Measurements from ENCODE around the gene RAB3GAP1. TPM values are rescaled to one million over a fixed set of nuclear protein-coding genes. Genes with fewer than 3 reads are reported as not detected.

Gene RAB3GAP1
- total RNA-seq, 1 donor from 2014 or later, result 26.6 TPM

DNA sequence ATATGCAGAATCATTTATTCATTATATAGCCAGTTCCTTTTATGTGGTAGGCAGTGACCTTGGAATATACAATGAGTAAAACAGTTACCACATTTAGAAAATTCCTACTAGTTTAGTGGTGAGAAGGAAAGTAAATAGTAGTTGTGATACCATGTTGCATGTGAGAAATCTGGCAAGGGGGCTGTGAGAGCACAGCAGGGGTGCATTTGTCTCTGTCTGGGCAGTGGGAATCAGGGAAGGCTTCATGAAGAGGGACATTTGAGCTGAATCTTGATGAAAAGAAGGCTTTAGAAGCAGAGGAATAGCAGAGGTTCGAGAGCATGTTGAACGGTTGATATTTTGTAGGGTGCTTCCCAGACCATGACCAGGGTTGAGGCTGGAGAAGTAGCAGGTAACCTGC, 78.7 kb downstream of the RAB3GAP1 start:
- intact Hi-C loops (cut with micrococcal nuclease), result no loop called here
- H3K4me1 Mint-ChIP-seq (ENCODE audit: low read depth), result peaks cover 6% of the 10 kb centered on the region

DNA sequence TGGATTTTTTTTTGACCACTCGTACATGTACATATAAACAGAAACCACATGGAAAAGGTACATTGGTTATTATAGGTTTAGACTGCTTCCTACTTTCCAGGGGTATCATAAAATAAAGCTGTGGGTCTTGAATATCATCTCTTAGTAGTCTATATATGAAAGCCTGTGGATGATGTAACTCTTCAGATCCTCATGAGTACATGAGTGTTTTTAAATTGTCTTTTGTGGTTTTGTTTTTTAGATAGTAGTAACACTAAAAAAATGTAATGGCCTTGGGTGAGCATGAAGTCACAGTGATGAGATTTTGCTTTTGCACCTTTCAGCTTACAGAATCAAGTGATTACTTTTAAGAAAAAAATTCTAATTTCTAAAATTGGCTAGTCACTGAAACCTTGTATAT, 80.2 kb downstream of the RAB3GAP1 start:
- H3K27ac Mint-ChIP-seq, result no peak overlapping the region
- intact Hi-C loops (cut with micrococcal nuclease), result no loop called here
- H3K36me3 Mint-ChIP-seq (ENCODE audit: low read depth), result peaks cover 71% of the 10 kb centered on the region
- H3K4me1 Mint-ChIP-seq (ENCODE audit: low read depth), result peaks cover 6% of the 10 kb centered on the region
- no peak overlapping the region for H3K4me3 Mint-ChIP-seq (ENCODE audit: low read depth)
- no peak for DNase-seq (ENCODE audit: low spot score)
- H3K9me3 Mint-ChIP-seq, result no peaks in the 10 kb centered on the region
- H3K27me3 Mint-ChIP-seq (ENCODE audit: low read depth), result no peaks in the 10 kb centered on the region

More for the DNA sequence above, 78.7 kb downstream of the RAB3GAP1 start:
- Mint-ChIP-seq H3K27ac (no peak overlapping the region), H3K4me3 (ENCODE audit: low read depth) (no peak overlapping the region), H3K27me3 (ENCODE audit: low read depth) (no peaks in the 10 kb centered on the region), H3K9me3 (no peaks in the 10 kb centered on the region), H3K36me3 (ENCODE audit: low read depth) (peaks cover 63% of the 10 kb centered on the region)
- DNase-seq (ENCODE audit: low spot score), result no peak

DNA sequence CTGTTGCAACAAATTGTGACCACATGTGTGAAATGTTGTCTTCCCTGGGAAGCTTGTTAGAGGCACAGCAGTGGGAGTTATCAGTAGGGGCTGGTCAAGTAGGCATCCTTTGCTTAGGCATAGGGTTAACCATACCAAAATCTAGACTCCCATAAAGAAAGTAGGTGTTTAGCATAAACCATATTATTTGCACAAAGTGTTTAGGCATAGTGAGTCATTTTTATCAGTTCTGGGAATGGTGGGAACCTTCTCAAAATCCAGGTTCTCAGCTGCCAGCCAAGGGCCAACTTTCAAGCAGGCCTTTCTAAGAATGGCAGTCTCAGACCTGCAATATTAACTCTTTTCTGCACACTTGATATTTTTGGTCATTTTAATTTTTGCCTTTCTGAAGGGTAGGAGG, 88.5 kb downstream of the RAB3GAP1 start:
- Mint-ChIP-seq H3K27ac (no peak overlapping the region), H3K36me3 (ENCODE audit: low read depth) (peaks cover 82% of the 10 kb centered on the region)
- intact Hi-C loops (cut with micrococcal nuclease), result no loop called here

DNA sequence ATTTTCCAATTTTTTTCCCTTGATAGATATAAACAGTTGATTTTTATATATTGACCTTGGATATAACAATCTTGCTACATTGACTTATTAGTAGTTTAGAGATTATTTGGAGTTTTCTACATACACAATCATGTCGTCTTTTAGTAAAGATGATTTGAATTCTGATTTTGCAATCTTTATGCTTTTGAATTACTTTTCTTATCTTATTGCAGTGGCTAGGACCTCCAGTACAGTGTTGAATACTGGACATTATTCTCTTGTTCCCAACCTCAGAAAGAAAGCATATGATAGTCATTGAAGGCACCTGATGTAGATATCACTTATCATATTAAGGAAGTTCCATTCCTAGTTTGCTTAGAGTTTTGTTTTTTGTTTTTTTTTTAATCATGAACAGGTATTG, 90.2 kb downstream of the RAB3GAP1 start:
- H3K36me3 Mint-ChIP-seq (ENCODE audit: low read depth), result peaks cover 68% of the 10 kb centered on the region
- no peaks in the 10 kb centered on the region for H3K27me3 Mint-ChIP-seq (ENCODE audit: low read depth)
- H3K27ac Mint-ChIP-seq, result no peak overlapping the region
- DNase-seq (ENCODE audit: low spot score), result no peak
- H3K9me3 Mint-ChIP-seq, result peaks cover 32% of the 10 kb centered on the region
- intact Hi-C loops (cut with micrococcal nuclease), result no loop called here
- H3K4me3 Mint-ChIP-seq (ENCODE audit: low read depth), result no peak overlapping the region
- no peaks in the 10 kb centered on the region for H3K4me1 Mint-ChIP-seq (ENCODE audit: low read depth)

More for the DNA sequence above, 88.5 kb downstream of the RAB3GAP1 start:
- H3K27me3 Mint-ChIP-seq (ENCODE audit: low read depth), result no peaks in the 10 kb centered on the region
- DNase-seq (ENCODE audit: low spot score), result no peak
- H3K4me1 Mint-ChIP-seq (ENCODE audit: low read depth), result no peaks in the 10 kb centered on the region
- no peak overlapping the region for H3K4me3 Mint-ChIP-seq (ENCODE audit: low read depth)
- peaks cover 32% of the 10 kb centered on the region for H3K9me3 Mint-ChIP-seq

DNA sequence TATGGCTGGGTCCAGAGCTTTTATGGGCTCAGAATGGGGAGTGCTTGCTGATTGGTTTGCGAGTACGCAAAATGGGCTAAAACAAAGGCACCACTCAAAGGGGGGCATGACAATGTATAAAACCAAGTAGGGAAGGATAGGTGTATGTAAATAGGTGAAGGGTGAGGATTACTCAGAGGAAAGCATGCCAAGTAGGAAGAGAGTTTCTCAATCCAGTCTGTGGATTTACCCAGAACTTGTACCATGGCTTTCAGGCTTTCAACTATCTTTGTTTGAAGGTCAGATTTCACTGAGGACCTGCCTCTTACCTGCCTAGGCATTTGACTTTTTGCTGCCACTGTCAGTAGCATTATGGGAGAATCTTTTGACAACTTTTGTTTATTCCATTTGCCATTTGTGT, 92.3 kb downstream of the RAB3GAP1 start:
- H3K9me3 Mint-ChIP-seq, result peaks cover 32% of the 10 kb centered on the region
- no peaks in the 10 kb centered on the region for H3K4me1 Mint-ChIP-seq (ENCODE audit: low read depth)
- no peaks in the 10 kb centered on the region for H3K27me3 Mint-ChIP-seq (ENCODE audit: low read depth)
- no peak for DNase-seq (ENCODE audit: low spot score)
- no peak overlapping the region for H3K27ac Mint-ChIP-seq
- peaks cover 60% of the 10 kb centered on the region for H3K36me3 Mint-ChIP-seq (ENCODE audit: low read depth)
- intact Hi-C loops (cut with micrococcal nuclease), result no loop called here
- H3K4me3 Mint-ChIP-seq (ENCODE audit: low read depth), result no peak overlapping the region

DNA sequence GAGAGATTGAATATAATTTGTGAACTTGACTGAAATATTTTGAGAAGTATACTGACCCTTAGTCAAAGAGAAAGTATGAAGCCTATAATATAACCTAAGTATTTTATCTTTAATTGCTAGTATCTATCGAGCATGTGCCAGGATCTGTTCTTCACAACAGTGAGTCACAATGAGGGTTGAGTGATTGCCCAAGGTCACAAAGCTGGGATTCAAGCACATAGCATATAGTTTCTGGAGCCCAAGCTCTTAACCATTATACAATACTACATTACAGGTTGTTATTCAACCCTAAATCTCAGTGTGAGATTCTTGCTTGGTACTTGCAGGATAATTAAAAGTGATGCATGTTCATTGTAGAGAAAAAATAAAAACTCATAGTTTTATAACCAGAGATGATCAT, 97.2 kb downstream of the RAB3GAP1 start:
- intact Hi-C loops (cut with micrococcal nuclease), result no loop called here
- H3K4me3 Mint-ChIP-seq (ENCODE audit: low read depth), result no peak overlapping the region
- H3K27ac Mint-ChIP-seq, result no peak overlapping the region
- H3K27me3 Mint-ChIP-seq (ENCODE audit: low read depth), result no peaks in the 10 kb centered on the region
- DNase-seq (ENCODE audit: low spot score), result no peak
- H3K36me3 Mint-ChIP-seq (ENCODE audit: low read depth), result peaks cover 54% of the 10 kb centered on the region
- peaks cover 2% of the 10 kb centered on the region for H3K9me3 Mint-ChIP-seq
- peaks cover 23% of the 10 kb centered on the region for H3K4me1 Mint-ChIP-seq (ENCODE audit: low read depth)

DNA sequence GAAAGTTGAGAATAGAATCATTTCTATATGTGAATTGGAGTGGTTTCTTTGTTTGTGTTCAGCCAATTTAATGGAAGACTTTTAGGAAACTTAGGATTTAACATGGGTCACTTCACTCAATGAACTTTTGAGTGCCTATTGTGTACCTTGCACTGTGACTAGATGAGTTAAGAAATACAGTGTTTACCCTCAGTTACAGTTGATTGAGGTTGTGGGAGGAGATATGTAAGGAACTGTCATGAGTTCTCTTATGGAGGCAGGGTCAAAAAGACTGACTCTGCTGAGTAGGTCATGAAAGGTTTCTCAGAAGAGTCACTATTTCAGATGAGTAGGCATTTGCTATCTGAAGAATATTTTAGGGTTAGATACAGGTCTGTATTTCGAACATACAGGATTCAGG, 98.6 kb downstream of the RAB3GAP1 start:
- Mint-ChIP-seq H3K4me1 (ENCODE audit: low read depth) (peaks cover 34% of the 10 kb centered on the region), H3K27me3 (ENCODE audit: low read depth) (no peaks in the 10 kb centered on the region), H3K4me3 (ENCODE audit: low read depth) (no peak overlapping the region), H3K9me3 (no peaks in the 10 kb centered on the region), H3K27ac (no peak overlapping the region), H3K36me3 (ENCODE audit: low read depth) (peaks cover 58% of the 10 kb centered on the region)
- intact Hi-C loops (cut with micrococcal nuclease), result loop anchor here (5.0 kb wide), 1 partner anchor 98 kb away; the partner anchor contains the start of gene RAB3GAP1
- no peak for DNase-seq (ENCODE audit: low spot score)

DNA sequence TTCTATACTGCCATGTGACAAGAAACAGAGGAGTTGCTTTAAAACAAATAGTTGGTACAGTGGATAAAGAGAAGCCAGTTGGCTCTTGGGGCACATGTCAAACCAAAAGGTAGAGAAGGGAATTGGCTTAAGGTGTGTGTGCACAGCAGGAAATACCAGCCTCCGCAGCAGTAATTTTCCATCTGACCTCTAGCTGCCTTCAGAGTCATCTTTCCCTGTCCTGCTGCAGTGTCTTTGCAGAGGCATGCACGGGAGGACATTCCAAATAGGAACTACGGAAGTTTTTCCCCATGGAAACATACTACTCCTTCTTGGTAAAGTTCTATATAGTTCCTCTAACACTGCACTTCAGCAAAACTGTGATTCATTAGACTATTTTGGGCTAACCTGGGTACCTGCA, 99.5 kb downstream of the RAB3GAP1 start:
- Mint-ChIP-seq H3K4me1 (ENCODE audit: low read depth) (peaks cover 34% of the 10 kb centered on the region), H3K27me3 (ENCODE audit: low read depth) (no peaks in the 10 kb centered on the region), H3K36me3 (ENCODE audit: low read depth) (peaks cover 64% of the 10 kb centered on the region), H3K4me3 (ENCODE audit: low read depth) (no peak overlapping the region), H3K27ac (no peak overlapping the region), H3K9me3 (no peaks in the 10 kb centered on the region)
- intact Hi-C loops (cut with micrococcal nuclease), result loop anchor here (5.0 kb wide), 1 partner anchor 99 kb away; the partner anchor contains the start of gene RAB3GAP1
- no peak for DNase-seq (ENCODE audit: low spot score)

DNA sequence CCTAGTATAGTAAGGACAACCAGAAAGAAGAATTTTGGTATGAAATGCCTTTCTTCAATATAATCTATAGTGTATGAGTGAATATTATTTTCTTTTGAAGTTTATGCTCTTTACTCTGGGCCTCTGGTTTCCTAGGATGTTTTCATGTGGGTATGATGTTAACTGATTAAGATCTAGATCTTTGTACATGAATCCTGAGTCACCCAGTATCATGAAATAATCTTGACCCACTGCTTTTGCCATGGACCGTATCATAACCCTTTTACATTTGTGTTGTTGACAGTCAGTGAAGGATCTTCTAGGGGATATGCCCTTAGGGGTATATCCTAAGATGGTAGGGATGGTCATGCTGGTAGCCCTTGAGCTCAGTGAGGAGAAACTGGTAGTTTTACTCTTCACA, 100.3 kb downstream of the RAB3GAP1 start:
- Mint-ChIP-seq H3K4me3 (ENCODE audit: low read depth) (no peak overlapping the region), H3K9me3 (no peaks in the 10 kb centered on the region), H3K27me3 (ENCODE audit: low read depth) (no peaks in the 10 kb centered on the region), H3K4me1 (ENCODE audit: low read depth) (peaks cover 34% of the 10 kb centered on the region), H3K36me3 (ENCODE audit: low read depth) (peaks cover 70% of the 10 kb centered on the region), H3K27ac (no peak overlapping the region)
- DNase-seq (ENCODE audit: low spot score), result no peak
- intact Hi-C loops (cut with micrococcal nuclease), result loop anchor here (5.0 kb wide), 1 partner anchor 100 kb away; the partner anchor contains the start of gene RAB3GAP1

DNA sequence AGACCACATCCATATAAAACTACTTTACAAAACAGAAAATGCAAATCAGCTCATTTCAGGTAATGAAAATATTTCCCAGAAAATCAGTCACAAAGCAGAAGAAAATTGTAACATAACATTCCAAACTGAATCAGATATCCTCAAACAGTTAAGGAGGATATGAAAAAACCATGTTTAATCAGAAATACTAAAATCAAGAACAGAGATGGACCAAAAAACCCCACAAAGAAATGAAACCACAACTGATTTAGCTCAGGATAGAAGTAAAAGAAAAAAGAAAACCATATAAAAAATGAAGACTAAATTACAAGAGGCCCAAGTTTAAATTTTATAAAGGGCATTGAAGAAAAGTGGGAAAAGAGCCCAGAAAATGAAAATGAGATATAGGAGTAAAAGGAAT, 102.9 kb downstream of the RAB3GAP1 start:
- Mint-ChIP-seq H3K36me3 (ENCODE audit: low read depth) (peaks cover 86% of the 10 kb centered on the region), H3K9me3 (no peaks in the 10 kb centered on the region), H3K27me3 (ENCODE audit: low read depth) (no peaks in the 10 kb centered on the region), H3K4me1 (ENCODE audit: low read depth) (peaks cover 34% of the 10 kb centered on the region), H3K4me3 (ENCODE audit: low read depth) (no peak overlapping the region), H3K27ac (no peak overlapping the region)
- intact Hi-C loops (cut with micrococcal nuclease), result loop anchor here (5.0 kb wide), 1 partner anchor 103 kb away; the partner anchor contains the start of gene RAB3GAP1
- DNase-seq (ENCODE audit: low spot score), result no peak

DNA sequence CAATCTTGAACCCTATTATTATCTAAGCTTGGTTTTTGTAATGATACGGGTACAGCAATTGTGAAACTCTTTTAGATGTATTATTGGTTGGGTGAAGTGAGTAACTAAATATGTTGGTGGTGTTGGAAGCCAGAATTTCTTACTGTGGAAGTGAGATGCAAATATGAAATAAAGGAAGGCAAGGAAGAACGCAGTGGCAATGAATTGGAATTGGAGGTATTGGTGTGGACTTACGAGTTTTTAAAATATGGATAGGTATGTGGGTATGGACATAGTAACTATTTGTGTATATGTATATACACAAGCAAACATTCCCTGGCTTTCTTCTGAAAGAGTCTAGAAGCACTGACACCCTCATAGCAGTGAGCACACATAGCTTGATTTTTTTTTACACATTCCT, 105.8 kb downstream of the RAB3GAP1 start:
- Mint-ChIP-seq H3K36me3 (ENCODE audit: low read depth) (peaks cover 72% of the 10 kb centered on the region), H3K27ac (no peak overlapping the region)

DNA sequence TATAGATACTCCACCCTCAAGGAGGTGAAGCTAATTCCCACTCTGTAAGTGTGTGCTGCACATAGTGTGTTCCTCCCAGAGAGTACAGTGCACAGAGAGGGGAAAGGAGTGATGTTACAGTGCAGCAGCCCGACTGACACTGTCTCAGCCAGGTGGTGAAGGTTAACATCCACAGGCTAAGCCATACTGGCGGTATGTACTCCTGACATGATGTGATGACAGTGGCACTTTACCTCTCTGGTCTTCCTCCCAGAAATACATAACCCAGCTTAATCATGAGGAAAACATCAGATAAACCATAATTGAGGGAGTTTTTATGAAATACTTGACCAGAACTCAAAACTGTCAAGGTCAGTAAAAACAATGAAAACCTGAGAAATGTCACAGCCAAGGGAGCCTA, 107.1 kb downstream of the RAB3GAP1 start:
- no peak overlapping the region for H3K4me3 Mint-ChIP-seq (ENCODE audit: low read depth)
- H3K36me3 Mint-ChIP-seq (ENCODE audit: low read depth), result peaks cover 75% of the 10 kb centered on the region
- no peaks in the 10 kb centered on the region for H3K27me3 Mint-ChIP-seq (ENCODE audit: low read depth)
- DNase-seq (ENCODE audit: low spot score), result no peak
- H3K9me3 Mint-ChIP-seq, result no peaks in the 10 kb centered on the region
- H3K27ac Mint-ChIP-seq, result no peak overlapping the region
- H3K4me1 Mint-ChIP-seq (ENCODE audit: low read depth), result peaks cover 15% of the 10 kb centered on the region
- intact Hi-C loops (cut with micrococcal nuclease), result no loop called here

More for the DNA sequence above, 105.8 kb downstream of the RAB3GAP1 start:
- DNase-seq (ENCODE audit: low spot score), result no peak
- H3K9me3 Mint-ChIP-seq, result no peaks in the 10 kb centered on the region
- H3K27me3 Mint-ChIP-seq (ENCODE audit: low read depth), result no peaks in the 10 kb centered on the region
- H3K4me3 Mint-ChIP-seq (ENCODE audit: low read depth), result no peak overlapping the region
- intact Hi-C loops (cut with micrococcal nuclease), result no loop called here
- H3K4me1 Mint-ChIP-seq (ENCODE audit: low read depth), result peaks cover 16% of the 10 kb centered on the region

DNA sequence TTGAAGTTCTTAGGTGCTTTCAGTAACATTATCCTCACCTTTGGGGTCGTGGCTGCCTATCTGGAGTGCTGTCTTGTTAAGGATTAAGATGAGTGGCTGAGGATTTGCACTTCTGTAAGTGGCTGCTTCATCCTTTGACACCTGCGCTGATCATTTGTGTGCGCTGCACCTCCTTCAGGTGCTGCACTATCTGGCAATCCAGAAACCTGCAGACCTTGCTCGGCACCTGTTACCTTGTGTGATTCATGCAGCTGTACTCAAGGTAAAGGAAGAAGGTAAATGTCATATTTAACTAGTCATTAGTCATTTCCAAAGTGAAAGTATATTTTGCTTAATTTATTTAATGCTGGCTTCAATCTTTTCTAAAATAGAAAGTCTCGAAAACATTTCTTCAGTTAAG, 110.3 kb downstream of the RAB3GAP1 start:
- H3K4me3 Mint-ChIP-seq (ENCODE audit: low read depth), result no peak overlapping the region
- H3K9me3 Mint-ChIP-seq, result no peaks in the 10 kb centered on the region
- intact Hi-C loops (cut with micrococcal nuclease), result no loop called here
- no peak overlapping the region for H3K27ac Mint-ChIP-seq
- H3K4me1 Mint-ChIP-seq (ENCODE audit: low read depth), result peaks cover 3% of the 10 kb centered on the region
- H3K27me3 Mint-ChIP-seq (ENCODE audit: low read depth), result no peaks in the 10 kb centered on the region
- H3K36me3 Mint-ChIP-seq (ENCODE audit: low read depth), result peaks cover 64% of the 10 kb centered on the region
- DNase-seq (ENCODE audit: low spot score), result no peak

DNA sequence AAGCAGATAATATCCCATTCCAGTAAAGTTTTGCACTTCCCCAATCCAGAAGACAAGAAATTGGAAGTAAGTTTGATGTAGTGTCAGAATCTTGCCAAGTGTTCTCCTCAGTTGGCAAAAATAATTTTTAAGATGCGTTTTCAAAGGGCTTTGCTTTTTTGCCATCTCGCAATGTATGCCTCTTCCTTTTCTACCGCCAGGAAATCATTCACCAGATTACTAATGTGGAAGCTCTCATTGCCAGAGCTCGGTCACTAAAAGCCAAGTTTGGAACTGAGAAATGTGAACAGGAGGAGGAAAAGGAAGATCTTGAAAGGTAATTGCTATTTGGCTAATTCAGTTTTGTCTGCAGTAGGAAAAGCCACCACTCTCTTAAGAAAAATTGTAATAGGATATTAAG, 110.7 kb downstream of the RAB3GAP1 start:
- H3K36me3 Mint-ChIP-seq (ENCODE audit: low read depth), result peaks cover 66% of the 10 kb centered on the region
- H3K27ac Mint-ChIP-seq, result no peak overlapping the region
- peaks cover 3% of the 10 kb centered on the region for H3K4me1 Mint-ChIP-seq (ENCODE audit: low read depth)
- H3K27me3 Mint-ChIP-seq (ENCODE audit: low read depth), result no peaks in the 10 kb centered on the region
- no peak overlapping the region for H3K4me3 Mint-ChIP-seq (ENCODE audit: low read depth)
- no peak for DNase-seq (ENCODE audit: low spot score)
- intact Hi-C loops (cut with micrococcal nuclease), result no loop called here
- H3K9me3 Mint-ChIP-seq, result no peaks in the 10 kb centered on the region
